ENCODE results near the gene FAM98B. TPM values are rescaled to one million over a fixed set of nuclear protein-coding genes. Genes with fewer than 3 reads are reported as not detected.

The FAM98B gene
- total and polyA plus RNA-seq, 2 donors (not counting 1 experiment from before 2014, with no cell fraction given): 1.4 to 21.5 TPM

GRCh38 chr15:38503496-38503895 lies 49.6 kb downstream of the FAM98B start:
- Histone ChIP-seq H4K20me1 (ENCODE audit: control insufficient read depth, insufficient read depth, low read length, poor library complexity, severe bottlenecking) (no peaks in the 10 kb centered on the region), H3K9me3 (ENCODE audit: control extremely low read depth in 1 of 3, control insufficient read depth in 2 of 3, insufficient read depth in 1 of 3, low read length in 2 of 3) (peaks cover 0 to 5% (median 0%) of the 10 kb centered on the region in 3 donors), H3K27me3 (replicated peaks in 1 of 4; ENCODE audit: control extremely low read depth in 1 of 4, control insufficient read depth in 3 of 4, insufficient read depth in 4 of 4, low read length in 3 of 4) (no peaks in the 10 kb centered on the region), H3K4me3 (ENCODE audit: control extremely low read depth in 1 of 5, extremely low read depth in 1 of 5, insufficient read depth in 1 of 5, low read depth in 2 of 5, low read length in 4 of 5) (no peak overlapping the region), H3K4me2 (replicated peaks; ENCODE audit: low read depth, low read length, poor library complexity, severe bottlenecking) (no peak overlapping the region), H3K36me3 (replicated peaks in 1 of 2; ENCODE audit: control extremely low read depth in 1 of 2, control insufficient read depth in 1 of 2, extremely low read depth in 1 of 2, insufficient read depth in 2 of 2, low read length in 1 of 2) (peaks cover 11 to 85% of the 10 kb centered on the region in 2 experiments), H2AFZ (ENCODE audit: insufficient read depth, low read depth, low read length, poor library complexity, severe bottlenecking) (no peak overlapping the region), H3K27ac (ENCODE audit: low read length in 2 of 2) (no peak overlapping the region), H3K9ac (ENCODE audit: low read length) (no peak overlapping the region), H3K79me2 (ENCODE audit: control insufficient read depth, insufficient read depth, low read length) (no peaks in the 10 kb centered on the region), H3K4me1 (ENCODE audit: control insufficient read depth in 2 of 2, insufficient read depth in 2 of 2, low read length in 2 of 2) (no peaks in the 10 kb centered on the region)
- ATAC-seq (ENCODE audit: low read depth): no peak
- Mint-ChIP-seq H3K9me3 (ENCODE audit: insufficient read depth) (no peaks in the 10 kb centered on the region), H3K4me3 (no peak overlapping the region), H3K27me3 (no peaks in the 10 kb centered on the region), H3K27ac (no peak overlapping the region), H3K4me1 (no peaks in the 10 kb centered on the region)
- ChIA-PET POLR2A (no interaction called here), CTCF (interaction anchor here (0.9 to 2.5 kb wide), 4 partner anchors 26 to 187 kb away, joined by 3 to 6 read pairs (median 4); no protein-coding TSS in a partner anchor)
- TF ChIP-seq EZH2 (IDR thresholded peaks at IDR 0.05; ENCODE audit: borderline replicate concordance, insufficient read depth, low read depth, low read length, poor library complexity, severe bottlenecking) (no peak), CTCF (IDR thresholded peaks at IDR 0.05) (no peak)
- no CpG with 5 or more reads among the region's 2 CpGs for WGBS (ENCODE audit: insufficient coverage)
- intact Hi-C loops (cut with micrococcal nuclease): no loop called here
- no peak for DNase-seq

GRCh38 chr15:38504680-38505467 lies 50.9 kb downstream of the FAM98B start:
- Histone ChIP-seq H3K4me1 (ENCODE audit: control insufficient read depth in 2 of 2, insufficient read depth in 2 of 2, low read length in 2 of 2) (no peaks in the 10 kb centered on the region), H3K4me2 (replicated peaks; ENCODE audit: low read depth, low read length, poor library complexity, severe bottlenecking) (no peak overlapping the region), H4K20me1 (ENCODE audit: control insufficient read depth, insufficient read depth, low read length, poor library complexity, severe bottlenecking) (no peaks in the 10 kb centered on the region), H3K27ac (ENCODE audit: low read length in 2 of 2) (no peak overlapping the region), H3K9me3 (ENCODE audit: control extremely low read depth in 1 of 3, control insufficient read depth in 2 of 3, insufficient read depth in 1 of 3, low read length in 2 of 3) (peaks cover 0 to 5% (median 0%) of the 10 kb centered on the region in 3 donors), H3K36me3 (replicated peaks in 1 of 2; ENCODE audit: control extremely low read depth in 1 of 2, control insufficient read depth in 1 of 2, extremely low read depth in 1 of 2, insufficient read depth in 2 of 2, low read length in 1 of 2) (peaks cover 13 to 86% of the 10 kb centered on the region in 2 experiments), H3K27me3 (replicated peaks in 1 of 4; ENCODE audit: control extremely low read depth in 1 of 4, control insufficient read depth in 3 of 4, insufficient read depth in 4 of 4, low read length in 3 of 4) (no peaks in the 10 kb centered on the region), H3K9ac (ENCODE audit: low read length) (no peak overlapping the region), H3K79me2 (ENCODE audit: control insufficient read depth, insufficient read depth, low read length) (no peaks in the 10 kb centered on the region), H3K4me3 (ENCODE audit: control extremely low read depth in 1 of 5, extremely low read depth in 1 of 5, insufficient read depth in 1 of 5, low read depth in 2 of 5, low read length in 4 of 5) (no peak overlapping the region), H2AFZ (ENCODE audit: insufficient read depth, low read depth, low read length, poor library complexity, severe bottlenecking) (no peak overlapping the region)
- 80% methylated on average over 1 of the region's 4 CpGs for WGBS (ENCODE audit: insufficient coverage)
- H3K9me3 Mint-ChIP-seq (ENCODE audit: insufficient read depth): no peaks in the 10 kb centered on the region
- TF ChIP-seq EZH2 (IDR thresholded peaks at IDR 0.05; ENCODE audit: borderline replicate concordance, insufficient read depth, low read depth, low read length, poor library complexity, severe bottlenecking): no peak
- no peak for TF ChIP-seq CTCF (IDR thresholded peaks at IDR 0.05)
- no peaks in the 10 kb centered on the region for H3K4me1 Mint-ChIP-seq
- no peaks in the 10 kb centered on the region for H3K27me3 Mint-ChIP-seq
- ChIA-PET POLR2A (no interaction called here), CTCF (interaction anchor here (0.6 to 2.5 kb wide), 5 partner anchors 12 to 195 kb away, joined by 3 to 6 read pairs (median 4); no protein-coding TSS in a partner anchor)
- ATAC-seq (ENCODE audit: low read depth) (no peak), DNase-seq (no peak)
- no peak overlapping the region for H3K27ac Mint-ChIP-seq
- H3K4me3 Mint-ChIP-seq: no peak overlapping the region
- intact Hi-C loops (cut with micrococcal nuclease): no loop called here

All from B cell (primary cell).